Placental epithelial cell (primary cell): ENCODE results near the gene OR13C5. TPM values are rescaled to one million over a fixed set of nuclear protein-coding genes. Genes with fewer than 3 reads are reported as not detected.

Source experiments
- total RNA-seq: library from RNA; depleted of rRNA; stranded (reverse); fragments of >200 nt; gene quantifications from 2 replicates; pipeline ENCODE4 v1.2.3, GENCODE V29; 2012

OR13C5 gene, protein sequence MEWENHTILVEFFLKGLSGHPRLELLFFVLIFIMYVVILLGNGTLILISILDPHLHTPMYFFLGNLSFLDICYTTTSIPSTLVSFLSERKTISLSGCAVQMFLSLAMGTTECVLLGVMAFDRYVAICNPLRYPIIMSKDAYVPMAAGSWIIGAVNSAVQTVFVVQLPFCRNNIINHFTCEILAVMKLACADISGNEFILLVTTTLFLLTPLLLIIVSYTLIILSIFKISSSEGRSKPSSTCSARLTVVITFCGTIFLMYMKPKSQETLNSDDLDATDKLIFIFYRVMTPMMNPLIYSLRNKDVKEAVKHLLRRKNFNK
- total RNA-seq: not detected in 2 replicates

GRCh38 chr9:104599313-104599712 is at the start of gene OR13C5:
TSS of gene OR13C5 (minus strand) at chr9:104599413. CDS start at chr9:104599413, 0 bp downstream.

DNA sequence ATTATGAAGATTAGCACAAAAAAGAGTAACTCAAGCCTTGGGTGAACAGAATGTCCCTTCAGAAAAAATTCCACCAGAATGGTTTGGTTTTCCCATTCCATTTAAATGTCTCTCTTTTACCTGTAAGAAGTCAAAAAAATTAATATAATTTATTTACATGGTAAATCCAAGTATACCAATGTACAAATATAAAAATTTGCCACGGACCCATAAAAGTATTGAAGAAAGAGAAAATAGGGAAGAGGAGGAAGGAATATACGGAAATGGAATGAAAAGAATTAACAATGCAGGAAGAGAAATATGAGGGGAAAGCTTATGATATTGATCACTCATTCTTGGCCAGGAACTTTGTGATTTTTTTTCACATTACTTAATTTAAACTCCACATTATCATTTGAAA is 18.9 kb upstream of the OR13C5 start, which contains the start of gene OR13C9:
TSS of gene OR13C9 (minus strand) at position 101 of the 400 bp plus-strand sequence. CDS start at position 101, 0 bp downstream.

DNA sequence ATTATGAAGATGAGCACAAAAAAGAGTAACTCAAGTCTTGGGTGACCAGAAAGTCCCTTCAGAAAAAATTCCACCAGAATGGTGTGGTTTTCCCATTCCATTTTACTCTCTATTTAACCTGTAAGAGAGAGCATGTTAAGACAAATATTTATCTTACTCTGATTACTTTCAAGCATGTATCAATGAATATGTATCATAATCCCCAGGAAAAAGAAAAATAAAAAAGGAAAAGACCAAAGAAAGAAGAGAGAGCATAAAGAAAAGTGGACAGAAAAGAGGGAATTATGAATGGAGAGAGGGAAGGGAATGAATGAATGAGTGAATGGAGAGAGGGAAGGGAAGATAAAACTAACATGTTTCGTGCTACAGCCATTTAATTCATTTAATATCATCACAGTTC is 6.3 kb upstream of the OR13C5 start, which contains the start of gene OR13C2:
TSS of gene OR13C2 (minus strand) at position 101 of the 400 bp plus-strand sequence. CDS start at position 101, 0 bp downstream.

GRCh38 chr9:104568868-104569267 is 30.3 kb downstream of the OR13C5 start, which contains the start of gene OR13C8:
TSS of gene OR13C8 (plus strand) at chr9:104569168. CDS start at chr9:104569168, 0 bp downstream.

Other genes starting within 250 kb of the OR13C5 start
- not detected in 2 replicates for gene OR13F1, start 95.2 kb downstream of the OR13C5 start, total RNA-seq
- gene OR13C4, start 72.2 kb downstream of the OR13C5 start, total RNA-seq: not detected in 2 replicates
- gene OR13C3, start 62.6 kb downstream of the OR13C5 start, total RNA-seq: not detected in 2 replicates
- gene OR13C8, start 30.2 kb downstream of the OR13C5 start, total RNA-seq: not detected in 2 replicates
- gene OR13C2, start 6.2 kb upstream of the OR13C5 start, total RNA-seq: not detected in 2 replicates
- not detected in 2 replicates for gene OR13C9, start 18.8 kb upstream of the OR13C5 start, total RNA-seq
- not detected in 2 replicates for gene OR13D1, start 95.1 kb upstream of the OR13C5 start, total RNA-seq
- 24.3 and 49.5 TPM in 2 replicates for gene NIPSNAP3A, start 148.3 kb upstream of the OR13C5 start, total RNA-seq
- gene NIPSNAP3B, start 164.7 kb upstream of the OR13C5 start, total RNA-seq: 0.39 and 0.65 TPM in 2 replicates